Transverse colon (tissue), 4 donors: ENCODE measurements around the gene TTLL5. TPM values are rescaled to one million over a fixed set of nuclear protein-coding genes. Genes with fewer than 3 reads are reported as not detected.

Source experiments
- DNase-seq: peaks from one replicate; pipeline ENCODE4 v3.0.0-alpha.2; 2019
- H3K27ac ChIP-seq, 4 donors: fragments of 200-600 bp; sonication (generic); 2 replicates each; pipeline ENCODE4 v1.5.1; 2016 to 2018; ENCODE audit warnings: inconsistent platforms in 4 of 4
- H3K27me3 ChIP-seq: fragments of 200-600 bp; sonication (generic); 2 replicates; pipeline ENCODE4 v1.5.1; 2017; ENCODE audit warnings: inconsistent platforms
- H3K36me3 ChIP-seq, 4 donors: fragments of 200-600 bp; sonication (generic); 2 replicates each; pipeline ENCODE4 v1.5.1; 2017 to 2019; ENCODE audit warnings: inconsistent platforms in 4 of 4
- H3K4me1 ChIP-seq, 4 donors: fragments of 200-600 bp; sonication (generic); 2 replicates each; pipeline ENCODE4 v1.5.1; 2017 to 2020; ENCODE audit warnings: inconsistent platforms in 4 of 4
- H3K4me3 ChIP-seq, 4 donors: fragments of 200-600 bp; sonication (generic); 1 replicate in 1 of 4; 2 replicates in 3 of 4; pipeline versions ENCODE4 v1.5.1 to v1.6.1; 2017 to 2019; ENCODE audit warnings: inconsistent platforms in 4 of 4
- H3K9me3 ChIP-seq, 2 donors: fragments of 200-600 bp; sonication (generic); 2 replicates each; pipeline ENCODE4 v1.5.1; 2017 to 2019; ENCODE audit warnings: inconsistent platforms in 2 of 2
- EP300 ChIP-seq: sonication (generic); formaldehyde crosslinking; IDR thresholded peaks from one replicate; pipeline ENCODE4 v1.6.1; 2017; ENCODE audit warnings: antibody characterized with exemption, low read depth
- POLR2A ChIP-seq: fragments of 450-650 bp; IDR thresholded peaks from one replicate; pipeline ENCODE4 v1.6.1; 2016; ENCODE audit warnings: antibody characterized with exemption, mild to moderate bottlenecking, moderate library complexity
- POLR2AphosphoS5 ChIP-seq, 3 donors: sonication (generic); formaldehyde crosslinking; IDR thresholded peaks; one replicate each; pipeline ENCODE4 v1.6.1; 2016; ENCODE audit warnings: antibody characterized with exemption in 3 of 3
- WGBS, 2 donors: methylation state at CpG; one replicate each; pipeline ENCODE4 v1.1.5; 2018; ENCODE audit warnings: low coverage in 1 of 2; 5-methylcytosine and 5-hydroxymethylcytosine counted together
- in situ Hi-C, 4 donors: fragments of 200-750 bp; cut with MboI; loops; one replicate each; pipeline versions ENCODE4 v1.15.0 to v1.15.1; 2017; ENCODE audit warnings: low sequenced_read_pairs in 3 of 4, low pct_ligation_motif_present in 1 of 4, low pct_unique_long_range_greater_than_20kb in 1 of 4
- intact Hi-C: fragments of 100-400 bp; cut with DNase I; formaldehyde crosslinking; loops from one replicate; pipeline ENCODE4 v1.15.1; 2023; ENCODE audit warnings: low total_unique reads
- total RNA-seq, 4 donors: library from RNA; depleted of rRNA; stranded (reverse); fragments of >200 nt; gene quantifications; one replicate each; pipeline ENCODE4 v1.1.0, GENCODE V29; 2016
- TF ChIP-seq, protein P1 (sequence below), 5 experiments: fragments of 200-600 bp in 3 of 5; fragments of 450-650 bp in 2 of 5; sonication (generic) in 3 of 5; IDR thresholded peaks; 1 replicate in 2 of 5; 2 replicates in 3 of 5; pipeline ENCODE4 v1.5.1; 2016 to 2017; ENCODE audit warnings: antibody characterized with exemption in 5 of 5, inconsistent platforms in 3 of 5, mild to moderate bottlenecking in 2 of 5, moderate library complexity in 1 of 5

TTLL5 gene
- total RNA-seq, 4 donors from 2014 or later, result 16.1 to 264 (median 40.8) TPM

DNA sequence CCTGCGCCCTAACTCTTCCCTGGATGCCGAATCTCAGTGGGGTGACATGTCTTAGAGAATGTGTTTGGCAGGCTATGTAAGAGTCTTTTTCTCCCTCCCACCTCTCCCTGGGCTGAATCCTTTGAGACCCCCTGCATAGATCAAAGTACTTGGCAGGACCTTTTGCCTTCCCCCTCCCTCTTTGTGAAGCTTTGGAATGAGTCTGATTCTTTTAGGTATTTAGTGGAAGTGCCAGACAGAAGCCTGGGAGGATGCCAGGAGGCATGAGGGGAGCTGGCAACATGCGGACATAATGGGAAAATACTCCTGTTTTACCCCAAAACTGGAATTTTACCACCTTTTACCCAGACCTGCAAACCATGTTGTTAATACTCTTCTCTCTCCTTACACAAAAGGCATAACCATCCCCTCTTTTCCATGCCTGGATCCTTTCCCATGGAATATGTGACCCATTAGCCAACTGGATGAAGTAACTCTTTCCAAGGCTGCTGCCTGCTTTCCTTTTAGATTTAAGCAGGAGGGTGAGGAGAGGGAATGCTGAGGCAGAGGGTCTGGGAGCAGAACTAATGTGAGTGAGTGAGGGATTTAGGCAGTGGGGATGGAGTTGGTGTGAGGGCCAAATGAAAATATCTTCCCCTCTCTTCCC, 41.7 kb downstream of the TTLL5 start:
- H3K27ac ChIP-seq, result peak overlapping the region in 3 of 4 donors; percentile 13 to 38 (median 14)

DNA sequence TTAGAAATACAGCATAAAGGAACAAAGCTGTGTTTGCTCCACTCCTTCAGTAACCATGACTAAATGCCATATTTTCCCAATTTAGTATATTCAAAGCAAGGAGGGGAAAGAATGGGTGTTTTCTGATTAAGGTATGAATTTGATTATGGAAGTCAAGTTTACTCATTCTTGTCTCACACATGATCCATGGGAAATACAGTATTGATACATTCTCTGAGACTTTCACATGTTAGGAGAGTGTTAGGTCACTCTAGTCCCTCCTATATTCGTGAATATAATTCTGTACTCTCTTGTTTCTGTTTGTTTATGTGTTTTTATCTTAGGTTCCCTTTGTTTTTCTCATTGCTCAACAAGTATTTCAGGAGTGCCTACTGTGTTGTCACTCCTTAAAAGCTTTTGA, 42.4 kb downstream of the TTLL5 start:
- DNase-seq, result no peak
- H3K36me3 ChIP-seq, result peaks cover 0 to 15% (median 0%) of the 10 kb centered on the region in 4 donors
- intact Hi-C loops, result no loop called here
- in situ Hi-C loops, result no loop called here
- TF ChIP-seq POLR2AphosphoS5 (IDR thresholded peaks at IDR 0.05) (no peak), EP300 (no peak), POLR2A (no peak)
- TF ChIP-seq, protein P1, sequence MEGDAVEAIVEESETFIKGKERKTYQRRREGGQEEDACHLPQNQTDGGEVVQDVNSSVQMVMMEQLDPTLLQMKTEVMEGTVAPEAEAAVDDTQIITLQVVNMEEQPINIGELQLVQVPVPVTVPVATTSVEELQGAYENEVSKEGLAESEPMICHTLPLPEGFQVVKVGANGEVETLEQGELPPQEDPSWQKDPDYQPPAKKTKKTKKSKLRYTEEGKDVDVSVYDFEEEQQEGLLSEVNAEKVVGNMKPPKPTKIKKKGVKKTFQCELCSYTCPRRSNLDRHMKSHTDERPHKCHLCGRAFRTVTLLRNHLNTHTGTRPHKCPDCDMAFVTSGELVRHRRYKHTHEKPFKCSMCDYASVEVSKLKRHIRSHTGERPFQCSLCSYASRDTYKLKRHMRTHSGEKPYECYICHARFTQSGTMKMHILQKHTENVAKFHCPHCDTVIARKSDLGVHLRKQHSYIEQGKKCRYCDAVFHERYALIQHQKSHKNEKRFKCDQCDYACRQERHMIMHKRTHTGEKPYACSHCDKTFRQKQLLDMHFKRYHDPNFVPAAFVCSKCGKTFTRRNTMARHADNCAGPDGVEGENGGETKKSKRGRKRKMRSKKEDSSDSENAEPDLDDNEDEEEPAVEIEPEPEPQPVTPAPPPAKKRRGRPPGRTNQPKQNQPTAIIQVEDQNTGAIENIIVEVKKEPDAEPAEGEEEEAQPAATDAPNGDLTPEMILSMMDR (IDR thresholded peaks at IDR 0.05), result no peak
- no peaks in the 10 kb centered on the region for H3K27me3 ChIP-seq
- WGBS, 2 donors, result 56 to 80% methylated on average over 1 of the region's 1 CpG
- no peak overlapping the region for H3K27ac ChIP-seq
- H3K4me3 ChIP-seq, result no peak overlapping the region
- no peaks in the 10 kb centered on the region for H3K9me3 ChIP-seq
- peaks cover 0 to 6% (median 0%) of the 10 kb centered on the region in 4 donors for H3K4me1 ChIP-seq

More for the DNA sequence above, 41.7 kb downstream of the TTLL5 start:
- TF ChIP-seq POLR2AphosphoS5 (IDR thresholded peaks at IDR 0.05) (no peak), POLR2A (no peak), EP300 (no peak)
- TF ChIP-seq, protein P1 (IDR thresholded peaks at IDR 0.05), result no peak
- intact Hi-C loops, result no loop called here
- peaks cover 0 to 15% (median 0%) of the 10 kb centered on the region in 4 donors for H3K36me3 ChIP-seq
- no peak for DNase-seq
- no peak overlapping the region for H3K4me3 ChIP-seq
- H3K27me3 ChIP-seq, result no peaks in the 10 kb centered on the region
- WGBS, 2 donors, result 87 to 100% methylated on average over 1 to 3 of the region's 3 CpGs
- H3K9me3 ChIP-seq, result no peaks in the 10 kb centered on the region
- in situ Hi-C loops, result no loop called here
- H3K4me1 ChIP-seq, result peaks cover 0 to 6% (median 0%) of the 10 kb centered on the region in 4 donors

DNA sequence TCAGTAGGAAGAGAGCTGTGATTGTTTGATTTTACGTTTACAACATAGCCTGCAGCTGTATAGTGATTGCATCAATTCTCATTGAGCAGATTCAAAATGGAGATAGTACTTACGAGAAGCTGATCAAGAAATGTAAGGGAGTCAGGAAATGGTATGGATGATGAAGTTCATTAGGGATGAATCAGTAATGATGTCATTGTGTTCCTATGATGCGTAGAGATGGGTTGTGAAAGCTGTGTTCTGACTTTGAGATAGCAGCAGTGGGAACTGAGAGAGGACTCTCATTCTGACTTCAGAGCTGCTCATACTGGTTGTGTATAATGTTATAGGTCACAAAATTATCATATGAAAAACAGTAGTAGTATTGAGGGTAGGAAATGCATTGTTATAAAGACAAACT, 44.0 kb downstream of the TTLL5 start:
- no peak overlapping the region for H3K27ac ChIP-seq
- no peak overlapping the region for H3K4me3 ChIP-seq
- intact Hi-C loops, result no loop called here
- H3K4me1 ChIP-seq, result peaks cover 0 to 6% (median 0%) of the 10 kb centered on the region in 4 donors
- WGBS, 2 donors, result 94 to 96% methylated on average over 3 of the region's 3 CpGs
- H3K27me3 ChIP-seq, result no peaks in the 10 kb centered on the region
- no peak for DNase-seq
- H3K36me3 ChIP-seq, result peaks cover 0 to 15% (median 0%) of the 10 kb centered on the region in 4 donors
- in situ Hi-C loops, result no loop called here
- no peaks in the 10 kb centered on the region for H3K9me3 ChIP-seq
- TF ChIP-seq EP300 (no peak), POLR2AphosphoS5 (IDR thresholded peaks at IDR 0.05) (no peak), POLR2A (no peak)
- TF ChIP-seq, protein P1 (IDR thresholded peaks at IDR 0.05), result no peak

DNA sequence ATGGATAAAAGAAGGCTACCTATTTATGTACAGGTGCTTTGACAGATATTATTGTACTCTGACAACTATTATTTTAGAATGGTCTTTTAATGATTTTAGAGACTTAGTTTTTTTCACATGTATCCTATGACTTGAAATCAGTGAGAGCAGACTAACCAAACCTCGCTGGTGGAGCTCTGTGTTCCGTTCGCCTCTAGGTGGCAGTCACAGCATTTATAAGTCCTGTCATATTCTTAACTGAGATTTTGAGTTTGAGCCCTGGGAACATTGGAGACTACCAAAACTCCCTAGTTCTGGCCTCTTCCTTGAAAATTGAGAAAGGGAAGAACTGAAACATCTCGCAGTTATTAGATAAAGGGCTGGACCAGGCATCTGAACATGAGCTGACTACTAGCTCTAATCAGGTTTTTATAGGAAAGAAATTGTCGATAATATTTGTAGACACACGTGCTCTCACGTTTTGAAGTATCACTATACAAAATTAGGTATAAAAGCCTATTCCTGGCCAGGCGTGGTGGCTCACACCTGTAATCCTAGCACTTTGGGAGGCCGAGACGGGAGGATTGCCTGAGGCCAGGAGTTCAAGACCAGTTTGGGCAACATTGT, 48.3 kb downstream of the TTLL5 start:
- H3K36me3 ChIP-seq, result no peaks in the 10 kb centered on the region
- intact Hi-C loops, result no loop called here
- in situ Hi-C loops, result no loop called here
- H3K9me3 ChIP-seq, result no peaks in the 10 kb centered on the region
- H3K4me1 ChIP-seq, result peaks cover 3 to 7% (median 4%) of the 10 kb centered on the region in 4 donors
- WGBS, 2 donors, result 52 to 63% methylated on average over 6 to 10 of the region's 10 CpGs
- no peaks in the 10 kb centered on the region for H3K27me3 ChIP-seq
- no peak overlapping the region for H3K27ac ChIP-seq
- TF ChIP-seq POLR2AphosphoS5 (IDR thresholded peaks at IDR 0.05), result no peak
- TF ChIP-seq, protein P1 (IDR thresholded peaks at IDR 0.05), result peak; percentile 72 to 74 (median 74)
- no peak overlapping the region for H3K4me3 ChIP-seq
- DNase-seq, result peak; percentile 70
